H1 (cell line): ENCODE data around the gene IL6ST. TPM values are rescaled to one million over a fixed set of nuclear protein-coding genes. Genes with fewer than 3 reads are reported as not detected.

ENCODE experiments used
- CTCF ChIA-PET: fragments of 300-600 bp; sonication (Branson Sonifier 250); formaldehyde crosslinking; loops from one replicate; lab custom pipeline; 2021; ENCODE audit not compliant: partially characterized antibody; lab: Charles Lee
- POLR2A ChIA-PET: fragments of 300-600 bp; sonication (Branson Sonifier 250); formaldehyde crosslinking; loops from one replicate; lab custom pipeline; 2021; ENCODE audit warnings: inconsistent platforms; ENCODE audit not compliant: partially characterized antibody; lab: Charles Lee
- DNase-seq, 2 experiments: peaks; one replicate each; pipeline versions ENCODE4 v3.0.0 to v3.0.0-alpha.2; 2010 to 2022; ENCODE audit warnings: low spot score in 2 of 2, low read depth in 1 of 2, mixed read lengths in 1 of 2
- FAIRE-seq: peaks from 2 replicates; lab custom pipeline; 2011; peaks lifted over from hg19 to GRCh38; lab: Jason Lieb, UNC
- H2AFZ ChIP-seq: 2 replicates; pipeline ENCODE4 v1.8.1; 2012; ENCODE audit warnings: low read length, inconsistent platforms
- H2AK5ac ChIP-seq: 2 replicates; pipeline ENCODE4 v1.6.1; 2013; ENCODE audit warnings: low read depth, low read length
- H2BK120ac ChIP-seq: replicated peaks from 2 replicates; pipeline ENCODE3; 2013; ENCODE audit warnings: low read depth, low read length, inconsistent platforms
- H2BK12ac ChIP-seq: 2 replicates; pipeline ENCODE4 v1.6.1; 2013; ENCODE audit warnings: low read depth, low read length
- H2BK15ac ChIP-seq: 2 replicates; pipeline ENCODE4 v1.6.1; 2013; ENCODE audit warnings: low read length
- H2BK20ac ChIP-seq: 2 replicates; pipeline ENCODE4 v1.6.1; 2013; ENCODE audit warnings: low read length
- H2BK5ac ChIP-seq: 2 replicates; pipeline ENCODE4 v1.6.1; 2013; ENCODE audit warnings: low read depth, low read length
- H3K14ac ChIP-seq: 2 replicates; pipeline ENCODE4 v1.6.1; 2013; ENCODE audit warnings: inconsistent platforms; ENCODE audit not compliant: insufficient read length
- H3K18ac ChIP-seq: 2 replicates; pipeline ENCODE4 v1.6.1; 2013; ENCODE audit warnings: low read length; ENCODE audit errors: extremely low read depth
- H3K23ac ChIP-seq: 2 replicates; pipeline ENCODE4 v1.6.1; 2013; ENCODE audit warnings: inconsistent platforms; ENCODE audit not compliant: insufficient read length
- H3K23me2 ChIP-seq: 2 replicates; pipeline ENCODE4 v1.6.1; 2013; ENCODE audit warnings: low read depth, low read length
- H3K27ac ChIP-seq: 2 replicates; pipeline ENCODE4 v1.6.1; 2011; ENCODE audit warnings: low read depth, low read length, inconsistent platforms
- H3K27me3 ChIP-seq, 4 experiments: replicated peaks in 1 of 4; 1 replicate in 1 of 4; 2 replicates in 3 of 4; pipeline versions ENCODE4 v1.6.1 to v1.8.1; 2011 to 2013; ENCODE audit warnings: low read length in 3 of 4, mild to moderate bottlenecking in 3 of 4, inconsistent platforms in 2 of 4, mixed read lengths in 2 of 4, moderate library complexity in 1 of 4; ENCODE audit not compliant: control insufficient read depth in 3 of 4, insufficient read depth in 3 of 4; ENCODE audit errors: extremely low read depth in 1 of 4
- H3K36me3 ChIP-seq, 4 experiments: 2 replicates each; pipeline versions ENCODE4 v1.6.1 to v1.8.1; 2011 to 2013; ENCODE audit warnings: mild to moderate bottlenecking in 4 of 4, low read length in 3 of 4, moderate library complexity in 2 of 4, control low read depth in 1 of 4, inconsistent platforms in 1 of 4; ENCODE audit not compliant: insufficient read depth in 4 of 4, control insufficient read depth in 2 of 4
- H3K4ac ChIP-seq: replicated peaks from 2 replicates; pipeline ENCODE3; 2013; ENCODE audit warnings: low read length, low read depth, mixed read lengths, inconsistent platforms; ENCODE audit not compliant: insufficient read length
- H3K4me1 ChIP-seq, 4 experiments: replicated peaks in 1 of 4; 1 replicate in 1 of 4; 2 replicates in 3 of 4; pipeline versions ENCODE4 v1.6.1 to v1.8.1; 2011 to 2013; ENCODE audit warnings: low read length in 3 of 4, inconsistent platforms in 2 of 4, mixed read lengths in 1 of 4; ENCODE audit not compliant: insufficient read depth in 4 of 4, control insufficient read depth in 3 of 4
- H3K4me2 ChIP-seq, 2 experiments: 2 replicates each; pipeline versions ENCODE4 v1.6.1 to v1.8.1; 2011 to 2013; ENCODE audit warnings: low read depth in 2 of 2, low read length in 2 of 2, control low read depth in 1 of 2, inconsistent platforms in 1 of 2, mild to moderate bottlenecking in 1 of 2; ENCODE audit not compliant: insufficient read depth in 1 of 2
- H3K4me3 ChIP-seq, 4 experiments: fragments of 200-600, 300-600 bp in 1 of 4; sonication (generic), shearing (Covaris generic), sonication (Bioruptor Twin) in 1 of 4; 2 replicates each; pipeline versions ENCODE4 v1.5.1 to v1.8.1; 2011 to 2016; ENCODE audit warnings: low read length in 4 of 4, low read depth in 3 of 4, control low read depth in 2 of 4, inconsistent platforms in 2 of 4, mild to moderate bottlenecking in 2 of 4, mixed read lengths in 1 of 4, moderate library complexity in 1 of 4; ENCODE audit not compliant: insufficient read depth in 2 of 4; ENCODE audit errors: extremely low read depth in 1 of 4
- H3K56ac ChIP-seq: replicated peaks from 2 replicates; pipeline ENCODE3; 2013; ENCODE audit warnings: low read depth, mild to moderate bottlenecking, mixed read lengths, low read length, inconsistent platforms; ENCODE audit not compliant: insufficient read length
- H3K79me1 ChIP-seq: 2 replicates; pipeline ENCODE4 v1.6.1; 2013; ENCODE audit warnings: low read depth, low read length, control low read depth
- H3K79me2 ChIP-seq, 2 experiments: 2 replicates each; pipeline versions ENCODE4 v1.6.1 to v1.8.1; 2012 to 2013; ENCODE audit warnings: low read length in 2 of 2, mild to moderate bottlenecking in 2 of 2, inconsistent platforms in 1 of 2; ENCODE audit not compliant: insufficient read depth in 2 of 2, control insufficient read depth in 1 of 2
- H3K9ac ChIP-seq, 4 experiments: replicated peaks in 1 of 4; 1 replicate in 1 of 4; 2 replicates in 3 of 4; pipeline versions ENCODE4 v1.6.1 to v1.8.1; 2011 to 2013; ENCODE audit warnings: low read depth in 3 of 4, low read length in 3 of 4, control low read depth in 2 of 4, mild to moderate bottlenecking in 2 of 4, moderate library complexity in 2 of 4, inconsistent platforms in 1 of 4; ENCODE audit errors: extremely low read depth in 1 of 4
- H3K9me3 ChIP-seq, 2 experiments: 2 replicates each; pipeline versions ENCODE4 v1.6.1 to v1.8.1; 2012 to 2013; ENCODE audit warnings: mild to moderate bottlenecking in 2 of 2, moderate library complexity in 2 of 2, control low read depth in 1 of 2, inconsistent platforms in 1 of 2, low read depth in 1 of 2, low read length in 1 of 2, mixed read lengths in 1 of 2; ENCODE audit not compliant: insufficient read depth in 2 of 2
- H4K20me1 ChIP-seq, 2 experiments: replicated peaks in 1 of 2; 2 replicates each; pipeline versions ENCODE3 to v1.8.1; 2011 to 2013; ENCODE audit warnings: inconsistent platforms in 2 of 2, low read length in 2 of 2, mild to moderate bottlenecking in 1 of 2; ENCODE audit not compliant: insufficient read depth in 2 of 2, control insufficient read depth in 1 of 2
- H4K5ac ChIP-seq: 2 replicates; pipeline ENCODE4 v1.6.1; 2013; ENCODE audit warnings: low read length, low read depth, mixed read lengths, inconsistent platforms; ENCODE audit not compliant: insufficient read length
- H4K8ac ChIP-seq: 2 replicates; pipeline ENCODE4 v1.8.0; 2013; ENCODE audit warnings: mild to moderate bottlenecking, moderate library complexity, low read length, inconsistent platforms; ENCODE audit not compliant: insufficient read depth; ENCODE audit errors: extremely low read depth
- H4K91ac ChIP-seq: replicated peaks from 2 replicates; pipeline ENCODE3; 2013; ENCODE audit warnings: low read length, mixed read lengths, inconsistent platforms; ENCODE audit not compliant: insufficient read length
- CHD1 ChIP-seq: IDR thresholded peaks from 2 replicates; pipeline ENCODE4 v1.6.1; 2012; ENCODE audit warnings: low read depth, low read length, improper control_type of control experiment
- JUN ChIP-seq: IDR thresholded peaks from 2 replicates; pipeline ENCODE4 v1.6.1; 2011; ENCODE audit warnings: low read depth, mild to moderate bottlenecking, improper control_type of control experiment, low read length
- NANOG ChIP-seq: IDR thresholded peaks from 2 replicates; pipeline ENCODE4 v1.6.1; 2011; ENCODE audit warnings: low read length, low read depth, mild to moderate bottlenecking, inconsistent platforms; ENCODE audit not compliant: insufficient read depth, poor library complexity, severe bottlenecking
- SP1 ChIP-seq: IDR thresholded peaks from 2 replicates; pipeline ENCODE4 v1.6.1; 2011; ENCODE audit warnings: low read depth, low read length
- SP4 ChIP-seq: IDR thresholded peaks from 2 replicates; pipeline ENCODE4 v1.6.1; 2012; ENCODE audit warnings: low read length, inconsistent platforms
- SRF ChIP-seq: IDR thresholded peaks from 2 replicates; pipeline ENCODE4 v1.6.1; 2011; ENCODE audit warnings: mild to moderate bottlenecking, low read depth, low read length, moderate library complexity
- ZNF274 ChIP-seq: IDR thresholded peaks from 2 replicates; pipeline ENCODE4 v1.7.0; 2012; ENCODE audit warnings: low read length, borderline replicate concordance; ENCODE audit errors: extremely low read depth
- WGBS, 2 experiments: shearing (Covaris generic) in 1 of 2; methylation state at CpG; one replicate each; pipeline versions ENCODE4 v1.1.6 to v1.1.7; 2013 to 2015; ENCODE audit warnings: low lambda C conversion rate in 2 of 2, mixed read lengths in 2 of 2, inconsistent platforms in 1 of 2, low coverage in 1 of 2, missing lambda C conversion rate in 1 of 2; ENCODE audit not compliant: insufficient replicate concordance in 2 of 2, insufficient coverage in 1 of 2, insufficient read length in 1 of 2; ENCODE audit errors: extremely low coverage in 1 of 2, missing lambda C conversion rate in 1 of 2; 5-methylcytosine and 5-hydroxymethylcytosine counted together
- polyA plus RNA-seq, 7 experiments: library from polyadenylated mRNA; depleted of rRNA in 3 of 7; stranded (reverse) in 5 of 7; unstranded in 2 of 7; fragments of >200 nt in 5 of 7; fragments of 200-250 nt in 2 of 7; gene quantifications; 1 replicate in 5 of 7; 2 replicates in 1 of 7; 4 replicates in 1 of 7; pipeline versions ENCODE4 v1.2.1 to v1.2.3, GENCODE V29; 2011 to 2013; ENCODE audit warnings: missing spikeins in 2 of 7, mixed read lengths in 2 of 7
- total RNA-seq: library from RNA; stranded (reverse); fragmentation: NEBNext Ultra II Directional; extraction: Animal tissue kit (Norgen Biotek cat#: 25700); gene quantifications from 2 replicates; pipeline ENCODE4 v1.2.1, GENCODE V29; 2021

Gene IL6ST
- total and polyA plus RNA-seq, 2 of the 8 experiments (the other 6 are each of a cell fraction or from before 2014, with no cell fraction given) = 1.4 to 11.1 TPM

GRCh38 chr5:55926476-55926875 is 68.3 kb downstream of the IL6ST start:
- no peak for FAIRE-seq
- H3K23ac ChIP-seq = no peak overlapping the region
- no peak overlapping the region for H2BK12ac ChIP-seq
- ChIA-PET POLR2A (no interaction called here), CTCF (interaction anchor here (0.7 to 1.5 kb wide), 2 partner anchors 10 to 1060 kb away, joined by 3 read pairs; no protein-coding TSS in a partner anchor)
- no peaks in the 10 kb centered on the region for H3K9me3 ChIP-seq
- WGBS, 2 experiments = 96% methylated on average over 5 of the region's 5 CpGs; no CpG with 5 or more reads in 1 of the 2 experiments
- H3K4ac ChIP-seq = no peak overlapping the region
- no peaks in the 10 kb centered on the region for H3K27me3 ChIP-seq
- no peak overlapping the region for H3K4me2 ChIP-seq
- H2BK15ac ChIP-seq = no peak overlapping the region
- peak in 1 of 2 experiments; percentile 27 for DNase-seq
- no peaks in the 10 kb centered on the region for H3K36me3 ChIP-seq
- no peak overlapping the region for H2AFZ ChIP-seq
- no peaks in the 10 kb centered on the region; the same call in 1 of the 2 replicates for H3K79me1 ChIP-seq
- no peak overlapping the region for H2AK5ac ChIP-seq
- no peak overlapping the region for H3K27ac ChIP-seq
- H4K91ac ChIP-seq = no peak overlapping the region
- no peaks in the 10 kb centered on the region for H4K20me1 ChIP-seq
- H3K18ac ChIP-seq = no peak overlapping the region
- H2BK5ac ChIP-seq = no peak overlapping the region
- no peak overlapping the region for H4K8ac ChIP-seq
- H3K9ac ChIP-seq = no peak overlapping the region
- no peak overlapping the region for H3K14ac ChIP-seq
- no peaks in the 10 kb centered on the region for H3K23me2 ChIP-seq
- no peak overlapping the region for H2BK120ac ChIP-seq
- TF ChIP-seq NANOG = no peak
- TF ChIP-seq SRF = no peak
- TF ChIP-seq SP4 = no peak
- no peak for TF ChIP-seq ZNF274
- no peak for TF ChIP-seq SP1
- no peak for TF ChIP-seq CHD1
- no peak for TF ChIP-seq JUN
- H4K5ac ChIP-seq = no peak overlapping the region
- no peak overlapping the region for H2BK20ac ChIP-seq
- H3K4me3 ChIP-seq = no peak overlapping the region
- H3K79me2 ChIP-seq = no peaks in the 10 kb centered on the region
- H3K4me1 ChIP-seq = no peaks in the 10 kb centered on the region; a peak in 1 of 7 replicates
- H3K56ac ChIP-seq = no peak overlapping the region
